OCI-LY1 (cell line): ENCODE data around the gene DIP2C.

ENCODE experiments used
- EZH2 ChIP-seq: fragments of 200-600 bp; sonication (generic), shearing (Covaris generic); IDR thresholded peaks from 2 replicates; pipeline ENCODE4 v1.8.0; 2017; ENCODE audit warnings: borderline replicate concordance, mixed run types, mild to moderate bottlenecking, antibody characterized with exemption, low read length, moderate library complexity, mixed read lengths
- TF ChIP-seq, protein P1 (sequence below): fragments of 200-600 bp; sonication (generic), shearing (Covaris generic); IDR thresholded peaks from 2 replicates; pipeline ENCODE4 v1.5.1; 2017; ENCODE audit warnings: mild to moderate bottlenecking, antibody characterized with exemption, low read length, moderate library complexity, mixed read lengths

DNA sequence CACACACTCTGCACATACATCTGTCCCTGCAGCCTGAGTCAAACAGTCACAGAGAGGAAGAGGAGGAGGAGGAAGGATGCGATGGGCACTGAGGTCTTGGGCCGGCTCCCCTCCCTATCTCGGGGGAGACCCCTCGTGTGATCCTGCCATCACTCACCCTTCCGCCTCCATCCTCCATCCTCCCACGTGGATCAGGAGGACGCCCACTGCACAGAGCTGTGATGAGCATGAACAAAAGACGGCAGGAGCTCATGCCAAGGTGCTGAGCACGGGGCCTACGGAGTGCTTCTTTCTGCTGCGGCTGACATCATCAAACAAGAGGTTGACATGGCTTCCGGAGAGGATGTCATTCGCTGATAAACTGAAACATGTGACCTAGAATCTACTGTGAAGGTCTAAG lies 68.0 kb downstream of the DIP2C start:
- no peak for TF ChIP-seq EZH2
- TF ChIP-seq, protein P1, sequence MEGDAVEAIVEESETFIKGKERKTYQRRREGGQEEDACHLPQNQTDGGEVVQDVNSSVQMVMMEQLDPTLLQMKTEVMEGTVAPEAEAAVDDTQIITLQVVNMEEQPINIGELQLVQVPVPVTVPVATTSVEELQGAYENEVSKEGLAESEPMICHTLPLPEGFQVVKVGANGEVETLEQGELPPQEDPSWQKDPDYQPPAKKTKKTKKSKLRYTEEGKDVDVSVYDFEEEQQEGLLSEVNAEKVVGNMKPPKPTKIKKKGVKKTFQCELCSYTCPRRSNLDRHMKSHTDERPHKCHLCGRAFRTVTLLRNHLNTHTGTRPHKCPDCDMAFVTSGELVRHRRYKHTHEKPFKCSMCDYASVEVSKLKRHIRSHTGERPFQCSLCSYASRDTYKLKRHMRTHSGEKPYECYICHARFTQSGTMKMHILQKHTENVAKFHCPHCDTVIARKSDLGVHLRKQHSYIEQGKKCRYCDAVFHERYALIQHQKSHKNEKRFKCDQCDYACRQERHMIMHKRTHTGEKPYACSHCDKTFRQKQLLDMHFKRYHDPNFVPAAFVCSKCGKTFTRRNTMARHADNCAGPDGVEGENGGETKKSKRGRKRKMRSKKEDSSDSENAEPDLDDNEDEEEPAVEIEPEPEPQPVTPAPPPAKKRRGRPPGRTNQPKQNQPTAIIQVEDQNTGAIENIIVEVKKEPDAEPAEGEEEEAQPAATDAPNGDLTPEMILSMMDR, result no peak
